ENCODE measurements around the gene MAZ.
"Not testable (repeated sequence)": the region's sequence is repeated elsewhere in the genome, so short reads cannot be mapped to it uniquely, and the experiment has no call there.

The MAZ gene

DNA sequence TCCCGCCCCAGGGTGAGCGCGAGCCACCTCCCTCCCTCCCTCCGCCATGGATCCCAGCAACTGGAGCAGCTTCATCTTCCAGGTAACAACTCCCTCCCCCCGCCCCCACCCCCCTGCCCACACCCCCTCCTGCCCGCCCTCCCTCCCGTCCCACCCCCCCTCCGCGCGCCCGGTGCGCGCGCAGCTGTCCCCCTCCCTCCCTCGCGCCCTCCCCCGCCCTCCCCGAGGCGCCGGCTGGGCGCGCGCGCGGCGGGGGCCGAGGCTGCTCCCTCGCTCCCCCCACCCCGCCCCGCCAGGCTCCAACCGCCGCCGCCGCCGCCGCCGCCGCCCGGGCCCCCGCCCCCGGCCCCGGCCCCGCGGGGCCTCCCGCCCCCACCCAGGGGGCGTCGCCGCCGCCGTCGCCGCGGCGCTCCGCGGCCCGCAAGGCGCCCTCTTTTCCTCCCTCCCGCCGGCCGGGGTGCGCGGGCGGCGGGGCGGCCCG is at the start of gene MAZ:
MAZ (plus strand) TSS at position 431 of the 481 bp plus-strand sequence. CDS start 173 bp downstream, outside the sequence.
- H3K4me3 ChIP-seq (ENCODE audit: low read depth, low read length), result peak within 1 kb of the TSS; percentile 60
- no peak for TF ChIP-seq CTCF (IDR thresholded peaks at IDR 0.05; ENCODE audit: borderline replicate concordance, insufficient read depth, low read depth, low read length)

- no peak for TF ChIP-seq CTCF (IDR thresholded peaks at IDR 0.05; ENCODE audit: borderline replicate concordance, insufficient read depth, low read depth, low read length)
- no peak overlapping the region for H3K4me3 ChIP-seq (ENCODE audit: low read depth, low read length)
These were observed 49.7 kb upstream of the MAZ start for GRCh38 chr16:29756654-29757053.

- not testable (repeated sequence) for H3K4me3 ChIP-seq (ENCODE audit: low read depth, low read length)
These were observed 49.2 kb upstream of the MAZ start for GRCh38 chr16:29757086-29757485.

- no peak for TF ChIP-seq CTCF (IDR thresholded peaks at IDR 0.05; ENCODE audit: borderline replicate concordance, insufficient read depth, low read depth, low read length)
These were observed 48.3 kb upstream of the MAZ start for GRCh38 chr16:29757950-29758466.

GRCh38 chr16:29760567-29761279 is 45.6 kb upstream of the MAZ start:
- no peak for TF ChIP-seq CTCF (IDR thresholded peaks at IDR 0.05; ENCODE audit: borderline replicate concordance, insufficient read depth, low read depth, low read length)
- no peak overlapping the region for H3K4me3 ChIP-seq (ENCODE audit: low read depth, low read length)

More at GRCh38 chr16:29757950-29758466, 48.3 kb upstream of the MAZ start:
- H3K4me3 ChIP-seq (ENCODE audit: low read depth, low read length), result no peak overlapping the region

DNA sequence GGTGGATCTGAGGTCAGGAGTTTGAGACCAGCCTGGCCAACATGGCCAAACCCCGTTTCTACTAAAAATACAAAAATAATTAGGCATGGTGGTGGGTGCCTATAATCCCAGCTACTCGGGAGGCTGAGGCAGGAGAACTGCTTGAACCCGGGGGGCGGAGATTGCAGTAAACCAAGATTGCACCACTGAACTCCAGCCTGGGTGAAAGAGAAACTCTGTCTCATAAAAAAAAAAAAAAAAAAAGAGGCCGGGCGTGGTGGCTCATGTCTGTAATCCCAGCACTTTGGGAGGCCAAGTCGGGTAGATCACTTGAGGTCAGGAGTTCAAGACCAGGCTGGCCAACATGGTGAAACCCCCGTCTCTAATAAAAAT is 45.1 kb upstream of the MAZ start:
- H3K4me3 ChIP-seq (ENCODE audit: low read depth, low read length), result not testable (repeated sequence)

DNA sequence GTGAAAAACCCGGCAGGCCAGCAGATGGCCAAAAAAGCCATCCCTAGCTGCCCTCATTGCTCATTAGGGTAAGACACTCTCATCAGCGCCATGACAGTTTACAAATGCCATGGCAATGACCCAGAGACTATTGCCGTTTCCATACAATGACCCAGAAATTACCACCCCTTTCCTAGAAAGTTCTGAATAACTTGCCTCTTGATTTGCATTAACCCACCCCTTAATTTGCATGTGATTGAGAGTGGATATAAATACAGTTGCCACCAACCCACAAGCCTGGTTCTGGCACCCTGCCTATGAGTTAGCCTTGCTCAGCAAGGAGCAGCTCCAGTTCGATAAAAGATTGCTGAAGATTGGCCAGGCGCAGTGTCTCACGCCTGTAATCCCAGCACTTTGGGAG is 44.4 kb upstream of the MAZ start:
- H3K4me3 ChIP-seq (ENCODE audit: low read depth, low read length), result no peak overlapping the region
- no peak for TF ChIP-seq CTCF (IDR thresholded peaks at IDR 0.05; ENCODE audit: borderline replicate concordance, insufficient read depth, low read depth, low read length)

DNA sequence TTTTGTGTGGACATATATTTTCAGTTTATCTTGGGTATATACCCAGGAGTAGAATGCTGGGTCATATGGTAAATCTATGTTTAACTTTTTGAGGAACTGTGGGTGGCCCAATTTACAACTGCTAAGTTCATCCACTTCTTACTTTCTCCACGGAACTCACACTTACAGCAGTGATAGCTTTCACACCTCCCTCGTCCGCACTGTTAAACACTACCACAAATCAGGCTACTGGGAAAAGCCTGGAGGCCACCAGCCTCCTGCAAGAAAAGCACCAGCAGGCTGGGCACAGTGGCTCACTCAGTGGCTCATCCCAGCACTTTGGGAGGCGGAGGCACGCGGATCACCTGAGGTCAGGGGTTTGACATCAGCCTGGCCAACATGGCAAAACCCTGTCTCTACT is 43.0 kb upstream of the MAZ start:
- H3K4me3 ChIP-seq (ENCODE audit: low read depth, low read length), result no peak overlapping the region
- TF ChIP-seq CTCF (IDR thresholded peaks at IDR 0.05; ENCODE audit: borderline replicate concordance, insufficient read depth, low read depth, low read length), result no peak

Measured in GM12875 (cell line).